MCF 10A (cell line): ENCODE data around the gene FBLIM1. TPM values are rescaled to one million over a fixed set of nuclear protein-coding genes. Genes with fewer than 3 reads are reported as not detected.
"Not testable (repeated sequence)": the region's sequence is repeated elsewhere in the genome, so short reads cannot be mapped to it uniquely, and the experiment has no call there.

Source experiments
- BruUV-seq: library from RNA; stranded (reverse); fragments of 400-500 nt; replicated peaks from 2 replicates; lab custom pipeline; 2021; lab: Mats Ljungman, UMichigan
- CTCF ChIA-PET: fragments of 300-600 bp; sonication (Branson Sonifier 250); formaldehyde crosslinking; extraction: SDS; loops from one replicate; lab custom pipeline; 2021; ENCODE audit warnings: antibody characterized with exemption, inconsistent platforms; lab: Yijun Ruan, JAX
- POLR2A ChIA-PET: fragments of 300-600, 350-650 bp; sonication (Branson Sonifier 250); formaldehyde crosslinking; extraction: SDS; loops from one replicate; lab custom pipeline; 2020; ENCODE audit warnings: antibody characterized with exemption, inconsistent platforms; lab: Yijun Ruan, JAX
- DNase-seq: peaks from one replicate; pipeline ENCODE4 v3.0.0-alpha.2; 2018; ENCODE audit not compliant: unreplicated experiment
- H3K27ac Mint-ChIP-seq: one replicate; pipeline ENCODE4 v1.8.0; 2022; ENCODE audit warnings: mild to moderate bottlenecking, low read depth, mixed read lengths; ENCODE audit not compliant: unreplicated experiment
- H3K27me3 Mint-ChIP-seq: one replicate; pipeline ENCODE4 v1.8.0; 2022; ENCODE audit warnings: mixed read lengths; ENCODE audit not compliant: insufficient read depth, unreplicated experiment
- H3K36me3 Mint-ChIP-seq: one replicate; pipeline ENCODE4 v1.8.0; 2022; ENCODE audit warnings: mild to moderate bottlenecking, moderate library complexity, mixed read lengths; ENCODE audit not compliant: insufficient read depth, unreplicated experiment
- H3K4me1 Mint-ChIP-seq: one replicate; pipeline ENCODE4 v1.8.0; 2022; ENCODE audit warnings: mixed read lengths; ENCODE audit not compliant: insufficient read depth, unreplicated experiment
- H3K4me3 Mint-ChIP-seq: one replicate; pipeline ENCODE4 v1.8.0; 2022; ENCODE audit warnings: mild to moderate bottlenecking, moderate library complexity, mixed read lengths; ENCODE audit not compliant: unreplicated experiment
- H3K9me3 Mint-ChIP-seq: one replicate; pipeline ENCODE4 v1.8.0; 2022; ENCODE audit warnings: mixed read lengths; ENCODE audit not compliant: unreplicated experiment
- intact Hi-C: fragments of 100-400 bp; cut with micrococcal nuclease; formaldehyde crosslinking; loops from 2 replicates; pipeline ENCODE4 v1.14.1; 2022
- total RNA-seq: library from RNA; stranded (reverse); gene quantifications from 2 replicates; pipeline ENCODE4 v1.2.3, GENCODE V29; 2022
- TF ChIP-seq, protein P1 (sequence below): fragments of 200-600 bp; IDR thresholded peaks from one replicate; pipeline ENCODE4 v1.8.0; 2022; ENCODE audit warnings: antibody characterized with exemption, mild to moderate bottlenecking; ENCODE audit not compliant: unreplicated experiment

Gene FBLIM1
- total RNA-seq, 1 experiment from 2014 or later, result 101 TPM

GRCh38 chr1:15803380-15803779 lies 44.8 kb downstream of the FBLIM1 start:
- no peaks in the 10 kb centered on the region for H3K36me3 Mint-ChIP-seq
- peak; percentile 54 for DNase-seq
- intact Hi-C loops, result no loop called here

GRCh38 chr1:15804060-15804459 lies 45.5 kb downstream of the FBLIM1 start:
- H3K27ac Mint-ChIP-seq, result no peak overlapping the region
- intact Hi-C loops, result no loop called here
- H3K27me3 Mint-ChIP-seq, result no peaks in the 10 kb centered on the region
- DNase-seq, result no peak
- no peaks in the 10 kb centered on the region for H3K36me3 Mint-ChIP-seq
- H3K4me1 Mint-ChIP-seq, result peaks cover 35% of the 10 kb centered on the region
- TF ChIP-seq, protein P1, sequence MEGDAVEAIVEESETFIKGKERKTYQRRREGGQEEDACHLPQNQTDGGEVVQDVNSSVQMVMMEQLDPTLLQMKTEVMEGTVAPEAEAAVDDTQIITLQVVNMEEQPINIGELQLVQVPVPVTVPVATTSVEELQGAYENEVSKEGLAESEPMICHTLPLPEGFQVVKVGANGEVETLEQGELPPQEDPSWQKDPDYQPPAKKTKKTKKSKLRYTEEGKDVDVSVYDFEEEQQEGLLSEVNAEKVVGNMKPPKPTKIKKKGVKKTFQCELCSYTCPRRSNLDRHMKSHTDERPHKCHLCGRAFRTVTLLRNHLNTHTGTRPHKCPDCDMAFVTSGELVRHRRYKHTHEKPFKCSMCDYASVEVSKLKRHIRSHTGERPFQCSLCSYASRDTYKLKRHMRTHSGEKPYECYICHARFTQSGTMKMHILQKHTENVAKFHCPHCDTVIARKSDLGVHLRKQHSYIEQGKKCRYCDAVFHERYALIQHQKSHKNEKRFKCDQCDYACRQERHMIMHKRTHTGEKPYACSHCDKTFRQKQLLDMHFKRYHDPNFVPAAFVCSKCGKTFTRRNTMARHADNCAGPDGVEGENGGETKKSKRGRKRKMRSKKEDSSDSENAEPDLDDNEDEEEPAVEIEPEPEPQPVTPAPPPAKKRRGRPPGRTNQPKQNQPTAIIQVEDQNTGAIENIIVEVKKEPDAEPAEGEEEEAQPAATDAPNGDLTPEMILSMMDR, result no peak
- no TSS peak for BruUV-seq
- no peaks in the 10 kb centered on the region for H3K9me3 Mint-ChIP-seq
- CTCF ChIA-PET, result interaction anchor here (1.3 to 5.1 kb wide), 2 partner anchors 11 to 44 kb away, joined by 4 to 31 read pairs; no protein-coding TSS in a partner anchor
- POLR2A ChIA-PET, result interaction anchor here (0.7 to 1.3 kb wide), 3 partner anchors 9 to 186 kb away, joined by 3 to 5 read pairs (median 3); no protein-coding TSS in a partner anchor
- no peak overlapping the region for H3K4me3 Mint-ChIP-seq

More at GRCh38 chr1:15803380-15803779, 44.8 kb downstream of the FBLIM1 start:
- Mint-ChIP-seq H3K27ac (no peak overlapping the region), H3K4me1 (peaks cover 38% of the 10 kb centered on the region), H3K27me3 (no peaks in the 10 kb centered on the region), H3K9me3 (no peaks in the 10 kb centered on the region), H3K4me3 (no peak overlapping the region)
- POLR2A ChIA-PET, result interaction anchor here (0.7 to 1.3 kb wide), 4 partner anchors 8 to 186 kb away, joined by 3 to 5 read pairs (median 4); no protein-coding TSS in a partner anchor
- CTCF ChIA-PET, result interaction anchor here (0.6 to 5.1 kb wide), 5 partner anchors 12 to 210 kb away, joined by 3 to 31 read pairs (median 4); no protein-coding TSS in a partner anchor
- BruUV-seq, result no TSS peak
- TF ChIP-seq, protein P1, result peak; percentile 36

- DNase-seq, result no peak
- ChIA-PET CTCF (interaction anchor here (0.6 to 0.7 kb wide), 2 partner anchors 263 to 446 kb away, joined by 3 read pairs; no protein-coding TSS in a partner anchor), POLR2A (interaction anchor here (1.5 kb wide), 1 partner anchor 8 kb away, joined by 9 read pairs; no protein-coding TSS in a partner anchor)
- intact Hi-C loops, result no loop called here
- no peaks in the 10 kb centered on the region for H3K9me3 Mint-ChIP-seq
- H3K27me3 Mint-ChIP-seq, result no peaks in the 10 kb centered on the region
- no peak overlapping the region for H3K27ac Mint-ChIP-seq
- H3K36me3 Mint-ChIP-seq, result peaks cover 7% of the 10 kb centered on the region
- BruUV-seq, result no TSS peak
- no peak overlapping the region for H3K4me3 Mint-ChIP-seq
- TF ChIP-seq, protein P1, result no peak
- peaks cover 9% of the 10 kb centered on the region for H3K4me1 Mint-ChIP-seq
Measured at GRCh38 chr1:15807121-15807520, 48.5 kb downstream of the FBLIM1 start.

DNA sequence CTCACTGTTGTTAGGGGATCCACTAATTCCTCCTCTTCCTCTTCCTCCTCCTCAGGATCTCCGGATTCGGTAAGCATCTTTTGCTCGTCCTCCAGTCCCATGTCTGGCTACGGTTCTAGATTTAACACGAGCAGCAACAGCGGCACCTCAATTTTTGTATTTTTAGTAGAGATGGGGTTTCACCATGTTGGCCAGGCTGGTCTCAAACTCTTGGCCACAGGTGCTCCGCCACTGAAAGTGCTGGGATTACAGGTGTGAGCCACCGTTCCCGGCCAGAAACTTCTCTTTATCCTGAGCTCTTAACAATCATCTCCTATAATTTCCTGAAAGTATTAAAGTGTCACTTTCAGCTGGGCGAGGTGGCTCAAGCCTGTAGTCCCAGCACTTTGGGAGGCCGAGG lies 49.0 kb downstream of the FBLIM1 start, which contains the start of gene UQCRHL:
TSS of gene UQCRHL (minus strand) at position 101 of the 400 bp plus-strand sequence. CDS start at position 101, 0 bp downstream.
- ChIA-PET POLR2A (interaction anchor here (1.5 kb wide), 1 partner anchor 9 kb away, joined by 9 read pairs; no protein-coding TSS in a partner anchor), CTCF (interaction anchor here (0.7 kb wide), 1 partner anchor 446 kb away, joined by 3 read pairs; no protein-coding TSS in a partner anchor)
- H3K27me3 Mint-ChIP-seq, H3K4me1 Mint-ChIP-seq, intact Hi-C loops, H3K36me3 Mint-ChIP-seq, H3K27ac Mint-ChIP-seq, DNase-seq, BruUV-seq, H3K4me3 Mint-ChIP-seq, H3K9me3 Mint-ChIP-seq: not testable (repeated sequence)
